Motor neuron (in vitro differentiated cells): ENCODE measurements around the gene JAK3. TPM values are rescaled to one million over a fixed set of nuclear protein-coding genes. Genes with fewer than 3 reads are reported as not detected.
"Not testable (repeated sequence)": the region's sequence is repeated elsewhere in the genome, so short reads cannot be mapped to it uniquely, and the experiment has no call there.

ENCODE experiments used
- ATAC-seq, 8 experiments: fragments of 200-7000 bp; cut with Tn5 transposase; replicated peaks in 6 of 8; 2 replicates each; pipeline ENCODE4 v1.8.0; 2021; ENCODE audit warnings: mild to moderate bottlenecking in 8 of 8, moderate library complexity in 8 of 8
- H3K27ac ChIP-seq, 2 donors: fragments of 250-450 bp; sonication (Bioruptor Pico); 2 replicates each; pipeline ENCODE4 v1.9.0; 2021; ENCODE audit warnings: antibody characterized with exemption in 2 of 2, mild to moderate bottlenecking in 2 of 2, moderate library complexity in 1 of 2
- H3K4me1 ChIP-seq, 2 donors: fragments of 250-450 bp; sonication (Bioruptor Pico); replicated peaks in 1 of 2; 2 replicates each; pipeline ENCODE4 v1.6.1; 2021; ENCODE audit warnings: antibody characterized with exemption in 2 of 2, mild to moderate bottlenecking in 2 of 2, moderate library complexity in 1 of 2
- H3K4me3 ChIP-seq, 5 donors: fragments of 250-450 bp; sonication (Bioruptor Pico); 2 replicates each; pipeline ENCODE4 v1.9.0; 2021; ENCODE audit warnings: antibody characterized with exemption in 5 of 5, mild to moderate bottlenecking in 5 of 5, moderate library complexity in 4 of 5
- WGBS, 10 experiments: fragments of 450-650 bp; shearing (Covaris generic); methylation state at CpG; one replicate each; pipeline ENCODE4 v1.0.0; 2022; 5-methylcytosine and 5-hydroxymethylcytosine counted together
- in situ Hi-C, 9 experiments: fragments of 400-800 bp; cut with MboI; loops; one replicate each; pipeline ENCODE4 v1.15.0; 2021; ENCODE audit warnings: low sequenced_read_pairs in 9 of 9, low pct_unique_long_range_greater_than_20kb in 2 of 9; ENCODE audit not compliant: unreplicated experiment in 9 of 9
- total RNA-seq, 8 experiments: library from RNA; unstranded; fragments of 300-600 nt; gene quantifications; 2 replicates each; pipeline versions ENCODE4 v1.2.3 to v1.2.4, GENCODE V29; 2022

JAK3 gene
- total RNA-seq: 1 to 10 TPM; 1.2 to 9.8 (median 2.8) TPM

GRCh38 chr19:17847538-17848366 is at the start of gene JAK3:
Gene JAK3 (minus strand): TSS chr19:17847982. CDS start chr19:17844417, 3,565 bp downstream.
- Histone ChIP-seq H3K27ac (peak within 1 kb of the TSS; percentile 58 to 65), H3K4me1 (peaks cover 7 to 12% of the 10 kb centered on the region in 2 donors), H3K4me3 (peak within 1 kb of the TSS in 3 of 5 donors; percentile 11 to 27 (median 15))
- in situ Hi-C loops: no loop called here
- ATAC-seq: peak; percentile 61 to 88 (median 68)
- WGBS, 10 experiments: 50 to 80% (median 59%) methylated on average over 1 to 4 of the region's 40 CpGs; no CpG with 5 or more reads in 6 of the 10 experiments

- in situ Hi-C loops: no loop called here
- H3K4me1 ChIP-seq: no peaks in the 10 kb centered on the region
- no peak overlapping the region for H3K4me3 ChIP-seq
- H3K27ac ChIP-seq: no peak overlapping the region
- 47 to 100% (median 55%) methylated on average over 1 to 7 of the region's 9 CpGs; no CpG with 5 or more reads in 4 of the 10 experiments for WGBS, 10 experiments
- ATAC-seq: no peak
These were observed 46.0 kb upstream of the JAK3 start for GRCh38 chr19:17893766-17894165.

GRCh38 chr19:17889609-17890214 is 41.9 kb upstream of the JAK3 start:
- Histone ChIP-seq H3K4me3 (no peak overlapping the region), H3K27ac (no peak overlapping the region), H3K4me1 (no peaks in the 10 kb centered on the region)
- peak in 6 of 8 experiments; percentile 30 to 86 (median 57) for ATAC-seq
- 0 to 60% (median 7%) methylated on average over 1 to 12 of the region's 18 CpGs; no CpG with 5 or more reads in 4 of the 10 experiments for WGBS, 10 experiments
- in situ Hi-C loops: no loop called here

- ATAC-seq: no peak
- H3K4me3 ChIP-seq: no peak overlapping the region
- no peak overlapping the region for H3K27ac ChIP-seq
- 50 to 90% (median 62%) methylated on average over 1 to 6 of the region's 7 CpGs; no CpG with 5 or more reads in 6 of the 10 experiments for WGBS, 10 experiments
- in situ Hi-C loops: no loop called here
- no peaks in the 10 kb centered on the region for H3K4me1 ChIP-seq
These were observed 40.5 kb upstream of the JAK3 start for GRCh38 chr19:17888260-17888659.

GRCh38 chr19:17887221-17887620 is 39.4 kb upstream of the JAK3 start:
- H3K4me1 ChIP-seq, H3K4me3 ChIP-seq, ATAC-seq, H3K27ac ChIP-seq, in situ Hi-C loops: not testable (repeated sequence)
- 0 to 86% (median 59%) methylated on average over 1 to 4 of the region's 4 CpGs; no CpG with 5 or more reads in 2 of the 10 experiments for WGBS, 10 experiments

- 13 to 100% (median 62%) methylated on average over 1 to 6 of the region's 7 CpGs for WGBS, 10 experiments
- no peak for ATAC-seq
- in situ Hi-C loops: no loop called here
- H3K27ac ChIP-seq: no peak overlapping the region
- H3K4me1 ChIP-seq: no peaks in the 10 kb centered on the region
- H3K4me3 ChIP-seq: no peak overlapping the region
These were observed 38.7 kb upstream of the JAK3 start for GRCh38 chr19:17886515-17886914.

- no peak overlapping the region for H3K27ac ChIP-seq
- no peaks in the 10 kb centered on the region for H3K4me1 ChIP-seq
- 33 to 100% (median 90%) methylated on average over 1 to 3 of the region's 33 CpGs; no CpG with 5 or more reads in 1 of the 10 experiments for WGBS, 10 experiments
- in situ Hi-C loops: no loop called here
- no peak for ATAC-seq
- no peak overlapping the region for H3K4me3 ChIP-seq
These were observed 36.0 kb upstream of the JAK3 start for GRCh38 chr19:17883627-17884410.

GRCh38 chr19:17881701-17882100 is 33.9 kb upstream of the JAK3 start:
- H3K27ac ChIP-seq: no peak overlapping the region
- no peaks in the 10 kb centered on the region for H3K4me1 ChIP-seq
- in situ Hi-C loops: no loop called here
- H3K4me3 ChIP-seq: no peak overlapping the region
- no peak for ATAC-seq
- WGBS, 10 experiments: 43 to 60% (median 52%) methylated on average over 1 to 5 of the region's 7 CpGs; no CpG with 5 or more reads in 7 of the 10 experiments

GRCh38 chr19:17879466-17879865 is 31.7 kb upstream of the JAK3 start:
- H3K4me3 ChIP-seq: no peak overlapping the region
- 20 to 100% (median 63%) methylated on average over 1 to 5 of the region's 7 CpGs; no CpG with 5 or more reads in 3 of the 10 experiments for WGBS, 10 experiments
- H3K27ac ChIP-seq: no peak overlapping the region
- no peak for ATAC-seq
- in situ Hi-C loops: loop anchor here in 1 of 9 experiments (10.0 kb wide), 1 partner anchor 45 kb away; no protein-coding TSS in a partner anchor
- no peaks in the 10 kb centered on the region for H3K4me1 ChIP-seq

GRCh38 chr19:17877696-17878095 is 29.9 kb upstream of the JAK3 start:
- Histone ChIP-seq H3K4me1 (peaks cover 0 to 4% of the 10 kb centered on the region in 2 donors), H3K27ac (no peak overlapping the region), H3K4me3 (no peak overlapping the region)
- in situ Hi-C loops: loop anchor here in 1 of 9 experiments (10.0 kb wide), 1 partner anchor 47 kb away; no protein-coding TSS in a partner anchor
- ATAC-seq: no peak
- WGBS, 10 experiments: 86 to 100% (median 95%) methylated on average over 1 to 11 of the region's 16 CpGs; no CpG with 5 or more reads in 6 of the 10 experiments

- peaks cover 3 to 12% of the 10 kb centered on the region in 2 donors for H3K4me1 ChIP-seq
- WGBS, 10 experiments: 60 to 100% (median 83%) methylated on average over 1 to 2 of the region's 9 CpGs; no CpG with 5 or more reads in 5 of the 10 experiments
- H3K4me3 ChIP-seq: no peak overlapping the region
- ATAC-seq: no peak
- no peak overlapping the region for H3K27ac ChIP-seq
- in situ Hi-C loops: loop anchor here in 1 of 9 experiments (10.0 kb wide), 1 partner anchor 50 kb away; no protein-coding TSS in a partner anchor
These were observed 27.0 kb upstream of the JAK3 start for GRCh38 chr19:17874758-17875135.
